Glomerular endothelial cell (primary cell): ENCODE data around the gene HTR6. TPM values are rescaled to one million over a fixed set of nuclear protein-coding genes. Genes with fewer than 3 reads are reported as not detected.

Source experiments
- DNase-seq: peaks from one replicate; pipeline ENCODE4 v3.0.0-alpha.2; 2011; ENCODE audit warnings: low read depth, low spot score; ENCODE audit errors: extremely low read depth
- total RNA-seq: library from RNA; depleted of rRNA; stranded (reverse); fragments of >200 nt; gene quantifications from 2 replicates; pipeline ENCODE4 v1.2.3, GENCODE V29; 2015

HTR6 gene
- total RNA-seq, 1 donor from 2014 or later, result not detected

- DNase-seq, result no peak
Measured at GRCh38 chr1:19712928-19713327, 48.3 kb downstream of the HTR6 start.

DNA sequence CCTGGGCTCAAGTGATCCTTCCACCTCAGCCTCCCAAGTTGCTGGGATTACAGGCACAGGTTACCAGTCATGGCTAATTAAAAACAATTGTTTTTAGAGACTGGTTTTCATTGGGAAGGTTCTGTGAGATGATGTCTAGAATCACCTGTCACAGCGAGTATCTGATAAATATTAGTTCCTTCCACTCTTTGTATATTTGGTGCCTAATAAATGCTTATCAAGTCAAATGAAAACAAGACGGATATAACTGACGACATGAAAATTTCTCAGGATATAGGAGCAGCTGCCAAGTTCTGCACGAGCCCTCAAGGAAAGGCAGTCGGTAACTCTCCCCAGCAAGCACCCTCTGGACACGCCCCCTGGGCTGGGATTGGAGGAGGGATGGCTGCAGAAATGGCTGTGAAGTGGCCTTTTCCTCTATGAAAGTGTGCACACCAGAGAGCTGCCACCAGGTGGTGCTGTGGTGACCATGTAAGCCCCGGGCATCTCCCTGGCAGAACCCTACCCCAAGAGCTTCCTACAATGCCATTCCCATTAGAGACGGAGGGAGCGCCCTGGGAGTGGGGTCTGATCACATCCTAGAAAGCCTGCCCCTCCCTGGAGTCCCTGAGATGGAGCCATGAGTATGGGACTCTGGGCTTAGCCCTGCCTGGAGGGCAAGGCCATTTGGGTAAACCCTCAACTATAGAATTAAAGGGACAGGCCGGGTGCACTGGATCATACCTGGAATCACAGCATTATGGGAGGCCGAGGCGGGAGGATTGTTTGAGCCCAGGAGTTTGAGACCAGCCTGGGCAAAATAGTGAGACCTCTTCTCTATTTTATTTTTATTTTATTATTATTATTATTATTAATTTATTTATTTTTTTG is 50.9 kb downstream of the HTR6 start:
- DNase-seq, result peak; percentile 85

DNA sequence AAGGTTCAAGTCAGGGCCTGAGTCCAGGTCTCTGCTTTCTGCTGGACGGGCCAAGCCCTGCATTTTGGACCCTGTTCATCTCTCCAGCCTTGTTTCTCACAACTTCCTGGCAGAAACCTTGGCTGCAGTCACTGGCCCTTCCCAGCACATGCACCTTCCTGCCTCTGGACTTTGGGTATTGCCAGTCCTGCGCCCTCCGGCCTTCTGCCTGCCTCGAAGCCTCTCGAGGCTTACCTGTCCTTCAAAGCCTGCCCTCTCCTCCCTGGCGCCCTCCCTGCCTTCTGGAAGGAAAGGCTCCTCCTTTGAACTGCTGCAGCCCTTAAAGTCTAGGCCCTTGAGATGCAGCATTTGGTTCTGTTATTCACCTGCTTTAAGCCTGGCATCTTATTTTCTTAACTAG is 52.8 kb downstream of the HTR6 start:
- DNase-seq, result no peak

GRCh38 chr1:19720174-19720573 is 55.5 kb downstream of the HTR6 start:
- DNase-seq, result no peak

- no peak for DNase-seq
Measured at GRCh38 chr1:19720973-19721372, 56.3 kb downstream of the HTR6 start.

DNA sequence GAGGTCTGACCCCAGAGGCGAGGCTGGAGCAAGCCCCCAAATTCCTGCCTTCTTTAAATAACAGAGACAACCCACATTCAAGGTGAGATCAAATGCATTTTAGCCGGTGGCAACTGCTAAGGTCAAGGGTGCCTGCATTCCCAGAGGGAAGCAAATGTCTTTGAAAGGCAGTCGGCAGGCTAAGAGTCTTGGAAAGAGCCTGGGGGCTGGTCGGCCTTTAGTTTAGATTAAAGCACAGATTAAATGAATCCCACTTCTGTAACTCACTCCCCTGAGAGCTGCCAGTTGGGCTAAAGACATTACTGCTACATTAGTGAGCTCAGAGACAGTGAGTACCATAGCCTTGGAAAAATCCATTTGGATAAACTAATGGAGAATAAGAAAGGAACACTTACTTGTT is 59.2 kb downstream of the HTR6 start:
- no peak for DNase-seq

DNA sequence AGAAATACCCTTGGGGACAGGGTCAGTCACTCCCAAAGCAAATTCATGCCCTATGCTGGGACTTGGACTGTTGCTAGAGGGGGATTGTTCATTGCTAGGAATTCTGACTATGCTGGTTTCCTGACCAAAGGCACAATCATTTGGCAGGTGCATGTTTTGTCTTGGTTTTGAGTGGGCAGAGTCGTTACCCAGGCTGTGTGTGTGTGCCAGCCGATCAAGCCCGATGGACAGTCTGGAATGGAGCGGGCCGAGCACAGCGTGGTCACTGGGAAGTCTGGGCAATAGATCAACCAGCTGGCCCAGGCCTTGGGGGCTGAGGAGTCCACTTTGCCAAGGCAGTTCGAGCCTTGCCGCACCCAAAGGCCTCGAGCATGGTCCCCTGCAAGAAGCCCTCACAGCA is 60.9 kb downstream of the HTR6 start:
- DNase-seq, result no peak

- DNase-seq, result no peak
Measured at GRCh38 chr1:19728413-19729145, 63.9 kb downstream of the HTR6 start.

- no peak for DNase-seq
Measured at GRCh38 chr1:19730232-19730631, 65.6 kb downstream of the HTR6 start.

Other genes with a start within 250 kb of the HTR6 start
- 166 and 215 TPM in 2 replicates for gene CAPZB, start 179.3 kb upstream of the HTR6 start, total RNA-seq
- 66.4 and 72.9 TPM in 2 replicates for gene NBL1, start 20.6 kb upstream of the HTR6 start, total RNA-seq
- 11.4 and 12.9 TPM in 2 replicates for gene TMCO4, start 135.0 kb downstream of the HTR6 start, total RNA-seq
- not detected in 2 replicates for gene RNF186, start 150.4 kb downstream of the HTR6 start, total RNA-seq
- 2.3 and 3.9 TPM in 2 replicates for gene OTUD3, start 217.5 kb downstream of the HTR6 start, total RNA-seq